ENCODE data around the gene CRIP2.

The CRIP2 gene

GRCh38 chr14:105502446-105503295 is 28.1 kb downstream of the CRIP2 start:
- no peak for TF ChIP-seq CTCF (IDR thresholded peaks at IDR 0.05; ENCODE audit: insufficient read depth, low read length, missing control alignments)
- POLR2A ChIA-PET, result no interaction called here
- CTCF ChIA-PET, result no interaction called here
- DNase-seq (ENCODE audit: low read depth, low spot score), result no peak
- no peak overlapping the region for H3K4me3 ChIP-seq (ENCODE audit: low read depth, low read length)

- POLR2A ChIA-PET, result no interaction called here
- DNase-seq (ENCODE audit: low read depth, low spot score), result no peak
- CTCF ChIA-PET, result no interaction called here
- TF ChIP-seq CTCF (IDR thresholded peaks at IDR 0.05; ENCODE audit: insufficient read depth, low read length, missing control alignments), result no peak
- no peak overlapping the region for H3K4me3 ChIP-seq (ENCODE audit: low read depth, low read length)
Observed at GRCh38 chr14:105503296-105503640, 28.6 kb downstream of the CRIP2 start.

GRCh38 chr14:105503935-105504692 is 29.5 kb downstream of the CRIP2 start:
- CTCF ChIA-PET, result no interaction called here
- DNase-seq (ENCODE audit: low read depth, low spot score), result no peak
- no peak overlapping the region for H3K4me3 ChIP-seq (ENCODE audit: low read depth, low read length)
- POLR2A ChIA-PET, result no interaction called here
- no peak for TF ChIP-seq CTCF (IDR thresholded peaks at IDR 0.05; ENCODE audit: insufficient read depth, low read length, missing control alignments)

- no peak overlapping the region for H3K4me3 ChIP-seq (ENCODE audit: low read depth, low read length)
- no peak for DNase-seq (ENCODE audit: low read depth, low spot score)
- POLR2A ChIA-PET, result no interaction called here
- TF ChIP-seq CTCF (IDR thresholded peaks at IDR 0.05; ENCODE audit: insufficient read depth, low read length, missing control alignments), result no peak
- CTCF ChIA-PET, result no interaction called here
Observed at GRCh38 chr14:105505101-105505500, 30.5 kb downstream of the CRIP2 start.

- TF ChIP-seq CTCF (IDR thresholded peaks at IDR 0.05; ENCODE audit: insufficient read depth, low read length, missing control alignments), result no peak
- POLR2A ChIA-PET, result no interaction called here
- CTCF ChIA-PET, result interaction anchor here (1.2 kb wide), 1 partner anchor 21 kb away, joined by 3 read pairs; no protein-coding TSS in a partner anchor
- H3K4me3 ChIP-seq (ENCODE audit: low read depth, low read length), result no peak overlapping the region
- DNase-seq (ENCODE audit: low read depth, low spot score), result no peak
Observed at GRCh38 chr14:105507247-105507646, 32.6 kb downstream of the CRIP2 start.

GRCh38 chr14:105508069-105508468 is 33.4 kb downstream of the CRIP2 start:
- no peak for DNase-seq (ENCODE audit: low read depth, low spot score)
- TF ChIP-seq CTCF (IDR thresholded peaks at IDR 0.05; ENCODE audit: insufficient read depth, low read length, missing control alignments), result no peak
- POLR2A ChIA-PET, result no interaction called here
- CTCF ChIA-PET, result interaction anchor here (1.2 kb wide), 1 partner anchor 20 kb away, joined by 3 read pairs; no protein-coding TSS in a partner anchor
- H3K4me3 ChIP-seq (ENCODE audit: low read depth, low read length), result no peak overlapping the region
